ENCODE results near the gene METTL21A. TPM values are rescaled to one million over a fixed set of nuclear protein-coding genes. Genes with fewer than 3 reads are reported as not detected.

The METTL21A gene
- total and polyA plus RNA-seq, 2 of the 13 experiments (the other 11 are each of a cell fraction or from before 2014, with no cell fraction given) = 42.4 to 61.2 TPM

DNA sequence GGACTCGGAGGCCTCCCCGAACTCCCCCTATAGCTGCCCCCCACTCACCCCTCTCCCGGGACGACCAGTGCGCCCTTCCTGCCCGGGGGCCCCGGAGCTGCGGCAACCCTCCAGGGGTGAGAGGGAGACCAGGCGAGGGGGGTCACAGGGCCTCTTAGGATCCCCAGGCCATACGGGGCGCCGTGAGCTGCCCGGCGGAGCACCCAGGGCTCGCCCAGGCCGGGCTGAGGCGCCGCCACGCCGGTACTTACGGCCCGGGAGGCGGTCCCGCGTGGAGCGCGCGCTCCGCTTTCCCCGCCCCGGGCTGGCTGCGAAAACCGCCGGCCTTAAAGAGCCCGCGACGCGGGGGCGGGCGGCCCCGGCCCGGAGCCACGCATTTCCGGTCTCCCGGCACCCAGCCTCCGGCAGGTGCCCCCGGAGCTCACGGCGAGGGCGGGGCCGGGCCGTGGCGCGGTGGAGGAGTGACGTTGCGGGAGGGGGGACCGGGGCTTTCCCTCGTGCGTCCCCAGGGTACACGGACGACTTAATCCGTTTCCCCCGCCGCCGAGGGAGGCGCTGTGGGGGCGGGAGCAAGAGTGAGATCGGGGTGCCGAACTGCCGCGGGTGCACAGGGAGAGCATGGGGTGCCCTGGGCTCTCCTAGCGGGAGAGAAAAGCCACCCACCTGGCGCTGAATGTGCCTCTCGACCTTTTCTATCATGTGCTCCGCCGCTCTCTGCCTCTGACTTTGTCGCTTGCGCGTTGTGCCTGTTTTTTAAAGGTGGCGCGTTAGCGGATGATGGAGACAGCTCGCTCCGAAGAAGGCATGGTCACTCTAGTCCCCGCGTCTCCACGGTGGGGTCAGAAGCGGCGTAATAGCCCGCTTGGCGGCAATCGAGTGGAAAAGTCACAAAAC lies at the start of gene METTL21A (continued):
- no peak; the same call in 1 of the 2 replicates for TF ChIP-seq TSC22D2 (CRISPR knock-in tag; IDR thresholded peaks at IDR 0.05; ENCODE audit: borderline replicate concordance)
- peak; percentile 86 for TF ChIP-seq MIER3 (CRISPR knock-in tag; IDR thresholded peaks at IDR 0.05; ENCODE audit: borderline replicate concordance)
- no peak for TF ChIP-seq EZH2 (conservative IDR thresholded peaks at IDR 0.05; ENCODE audit: low read depth, low read length)
- TF ChIP-seq, protein P1, sequence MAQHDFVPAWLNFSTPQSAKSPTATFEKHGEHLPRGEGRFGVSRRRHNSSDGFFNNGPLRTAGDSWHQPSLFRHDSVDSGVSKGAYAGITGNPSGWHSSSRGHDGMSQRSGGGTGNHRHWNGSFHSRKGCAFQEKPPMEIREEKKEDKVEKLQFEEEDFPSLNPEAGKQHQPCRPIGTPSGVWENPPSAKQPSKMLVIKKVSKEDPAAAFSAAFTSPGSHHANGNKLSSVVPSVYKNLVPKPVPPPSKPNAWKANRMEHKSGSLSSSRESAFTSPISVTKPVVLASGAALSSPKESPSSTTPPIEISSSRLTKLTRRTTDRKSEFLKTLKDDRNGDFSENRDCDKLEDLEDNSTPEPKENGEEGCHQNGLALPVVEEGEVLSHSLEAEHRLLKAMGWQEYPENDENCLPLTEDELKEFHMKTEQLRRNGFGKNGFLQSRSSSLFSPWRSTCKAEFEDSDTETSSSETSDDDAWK (CRISPR knock-in tag; IDR thresholded peaks at IDR 0.05) = no peak
- TF ChIP-seq BATF2 (CRISPR knock-in tag; IDR thresholded peaks at IDR 0.05) = no peak
- peak; percentile 92 for TF ChIP-seq ZNF136 (CRISPR knock-in tag; IDR thresholded peaks at IDR 0.05; ENCODE audit: low read depth)
- no peak for TF ChIP-seq NFIC (IDR thresholded peaks at IDR 0.05; ENCODE audit: low read length)
- TF ChIP-seq ZNF775 (CRISPR knock-in tag; IDR thresholded peaks at IDR 0.05; ENCODE audit: borderline replicate concordance) = no peak
- TF ChIP-seq ZNF253 (CRISPR knock-in tag; IDR thresholded peaks at IDR 0.05; ENCODE audit: borderline replicate concordance) = peak; percentile 19; the same call in 1 of the 2 replicates
- no peak; the same call in 1 of the 2 replicates for TF ChIP-seq ZNF20 (CRISPR knock-in tag; IDR thresholded peaks at IDR 0.05)
- TF ChIP-seq NFE2L1 (CRISPR knock-in tag; IDR thresholded peaks at IDR 0.05; ENCODE audit: borderline replicate concordance) = peak; percentile 46; the same call in 1 of the 2 replicates
- TF ChIP-seq ZBTB26 (CRISPR knock-in tag; IDR thresholded peaks at IDR 0.05; ENCODE audit: borderline replicate concordance) = no peak
- TF ChIP-seq HMGA1 (CRISPR knock-in tag; conservative IDR thresholded peaks at IDR 0.05) = no peak
- TF ChIP-seq GLI4 (CRISPR knock-in tag; IDR thresholded peaks at IDR 0.05; ENCODE audit: borderline replicate concordance) = peak; percentile 68
- peak; percentile 53 for TF ChIP-seq ZNF629 (CRISPR knock-in tag; conservative IDR thresholded peaks at IDR 0.05)
- TF ChIP-seq THYN1 (CRISPR knock-in tag; IDR thresholded peaks at IDR 0.05; ENCODE audit: borderline replicate concordance, low read depth) = 0 out of 2 replicates have a peak, but pooled peaks have one; percentile 85
- peak; percentile 95 for TF ChIP-seq HOXA3 (CRISPR knock-in tag; IDR thresholded peaks at IDR 0.05)
- TF ChIP-seq, protein P2, sequence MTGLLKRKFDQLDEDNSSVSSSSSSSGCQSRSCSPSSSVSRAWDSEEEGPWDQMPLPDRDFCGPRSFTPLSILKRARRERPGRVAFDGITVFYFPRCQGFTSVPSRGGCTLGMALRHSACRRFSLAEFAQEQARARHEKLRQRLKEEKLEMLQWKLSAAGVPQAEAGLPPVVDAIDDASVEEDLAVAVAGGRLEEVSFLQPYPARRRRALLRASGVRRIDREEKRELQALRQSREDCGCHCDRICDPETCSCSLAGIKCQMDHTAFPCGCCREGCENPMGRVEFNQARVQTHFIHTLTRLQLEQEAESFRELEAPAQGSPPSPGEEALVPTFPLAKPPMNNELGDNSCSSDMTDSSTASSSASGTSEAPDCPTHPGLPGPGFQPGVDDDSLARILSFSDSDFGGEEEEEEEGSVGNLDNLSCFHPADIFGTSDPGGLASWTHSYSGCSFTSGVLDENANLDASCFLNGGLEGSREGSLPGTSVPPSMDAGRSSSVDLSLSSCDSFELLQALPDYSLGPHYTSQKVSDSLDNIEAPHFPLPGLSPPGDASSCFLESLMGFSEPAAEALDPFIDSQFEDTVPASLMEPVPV (CRISPR knock-in tag; IDR thresholded peaks at IDR 0.05) = peak; percentile 69
- no peak; the same call in 1 of the 2 replicates for TF ChIP-seq ZSCAN12 (CRISPR knock-in tag; IDR thresholded peaks at IDR 0.05)
- no peak for TF ChIP-seq RARG (CRISPR knock-in tag; IDR thresholded peaks at IDR 0.05; ENCODE audit: low read depth)
- TF ChIP-seq SRSF9 (IDR thresholded peaks at IDR 0.05; ENCODE audit: borderline replicate concordance, insufficient read depth, low read depth, low read length, poor library complexity, severe bottlenecking) = no peak
- TF ChIP-seq, protein P3, sequence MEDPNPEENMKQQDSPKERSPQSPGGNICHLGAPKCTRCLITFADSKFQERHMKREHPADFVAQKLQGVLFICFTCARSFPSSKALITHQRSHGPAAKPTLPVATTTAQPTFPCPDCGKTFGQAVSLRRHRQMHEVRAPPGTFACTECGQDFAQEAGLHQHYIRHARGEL (CRISPR knock-in tag; IDR thresholded peaks at IDR 0.05) = no peak
- TF ChIP-seq SSRP1 (CRISPR knock-in tag; IDR thresholded peaks at IDR 0.05) = no peak
- TF ChIP-seq ZSCAN30 (CRISPR knock-in tag; IDR thresholded peaks at IDR 0.05) = peak; percentile 97

Data from HepG2 (cell line).